ENCODE results near the gene ATP8B3. TPM values are rescaled to one million over a fixed set of nuclear protein-coding genes. Genes with fewer than 3 reads are reported as not detected.

ATP8B3 gene
- total RNA-seq, 1 donor from 2014 or later: 1.1 TPM

DNA sequence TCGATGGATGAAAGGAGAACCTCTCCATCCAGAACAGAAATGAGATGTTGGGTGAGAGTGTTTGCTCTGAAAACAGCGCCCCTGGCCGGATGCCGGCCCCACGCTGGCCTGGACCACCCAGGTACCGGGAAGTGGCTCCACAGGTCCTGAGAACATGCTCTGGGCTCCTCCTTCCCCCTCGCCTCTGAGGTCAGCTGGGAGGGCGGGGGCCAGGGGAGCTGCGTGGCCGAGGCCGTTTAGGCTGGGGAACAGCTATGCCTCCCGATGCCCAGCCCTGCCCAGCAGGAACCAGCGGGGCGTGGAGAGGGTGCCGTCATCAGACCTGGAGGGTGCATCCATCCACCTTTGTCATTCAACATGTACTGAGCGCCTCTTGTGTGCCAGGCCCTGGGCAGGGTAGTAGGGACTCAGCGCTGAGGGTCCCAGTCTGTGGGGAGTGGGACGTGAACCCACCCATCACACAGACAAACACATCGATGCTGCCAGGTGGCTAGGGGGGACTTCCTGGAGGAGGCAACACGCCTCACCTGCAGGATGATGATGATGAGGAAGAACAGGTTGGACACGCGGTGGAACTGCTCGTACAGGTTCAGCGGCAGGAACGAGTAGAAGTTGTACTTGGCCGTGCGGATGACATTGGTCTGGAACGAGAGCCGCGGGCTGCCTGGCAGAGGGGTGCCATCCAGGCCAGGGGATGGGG lies 4.2 kb downstream of the ATP8B3 start:
- H3K4me1 Mint-ChIP-seq: peaks cover 6% of the 10 kb centered on the region
- no peak overlapping the region for H3K27ac Mint-ChIP-seq (ENCODE audit: unreplicated experiment)
- peaks cover 11% of the 10 kb centered on the region for H3K27me3 Mint-ChIP-seq (ENCODE audit: low read depth)
- H3K36me3 Mint-ChIP-seq (ENCODE audit: low read depth): no peaks in the 10 kb centered on the region
- H3K9me3 Mint-ChIP-seq: no peaks in the 10 kb centered on the region
- no peak for DNase-seq (ENCODE audit: low read depth, low spot score)
- TF ChIP-seq, protein P1, sequence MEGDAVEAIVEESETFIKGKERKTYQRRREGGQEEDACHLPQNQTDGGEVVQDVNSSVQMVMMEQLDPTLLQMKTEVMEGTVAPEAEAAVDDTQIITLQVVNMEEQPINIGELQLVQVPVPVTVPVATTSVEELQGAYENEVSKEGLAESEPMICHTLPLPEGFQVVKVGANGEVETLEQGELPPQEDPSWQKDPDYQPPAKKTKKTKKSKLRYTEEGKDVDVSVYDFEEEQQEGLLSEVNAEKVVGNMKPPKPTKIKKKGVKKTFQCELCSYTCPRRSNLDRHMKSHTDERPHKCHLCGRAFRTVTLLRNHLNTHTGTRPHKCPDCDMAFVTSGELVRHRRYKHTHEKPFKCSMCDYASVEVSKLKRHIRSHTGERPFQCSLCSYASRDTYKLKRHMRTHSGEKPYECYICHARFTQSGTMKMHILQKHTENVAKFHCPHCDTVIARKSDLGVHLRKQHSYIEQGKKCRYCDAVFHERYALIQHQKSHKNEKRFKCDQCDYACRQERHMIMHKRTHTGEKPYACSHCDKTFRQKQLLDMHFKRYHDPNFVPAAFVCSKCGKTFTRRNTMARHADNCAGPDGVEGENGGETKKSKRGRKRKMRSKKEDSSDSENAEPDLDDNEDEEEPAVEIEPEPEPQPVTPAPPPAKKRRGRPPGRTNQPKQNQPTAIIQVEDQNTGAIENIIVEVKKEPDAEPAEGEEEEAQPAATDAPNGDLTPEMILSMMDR (conservative IDR thresholded peaks at IDR 0.05): no peak
- no peak overlapping the region for H3K4me3 Mint-ChIP-seq

- DNase-seq (ENCODE audit: low read depth, low spot score): no peak
- Mint-ChIP-seq H3K9me3 (no peaks in the 10 kb centered on the region), H3K36me3 (ENCODE audit: low read depth) (no peaks in the 10 kb centered on the region), H3K4me3 (no peak overlapping the region), H3K4me1 (no peaks in the 10 kb centered on the region), H3K27ac (ENCODE audit: unreplicated experiment) (no peak overlapping the region), H3K27me3 (ENCODE audit: low read depth) (peaks cover 6% of the 10 kb centered on the region)
- TF ChIP-seq, protein P1 (conservative IDR thresholded peaks at IDR 0.05): no peak
Observed at GRCh38 chr19:1807030-1807694, 4.9 kb downstream of the ATP8B3 start.

GRCh38 chr19:1806184-1807029 lies 5.7 kb downstream of the ATP8B3 start:
- H3K36me3 Mint-ChIP-seq (ENCODE audit: low read depth): no peaks in the 10 kb centered on the region
- H3K4me3 Mint-ChIP-seq: no peak overlapping the region
- peaks cover 6% of the 10 kb centered on the region for H3K27me3 Mint-ChIP-seq (ENCODE audit: low read depth)
- DNase-seq (ENCODE audit: low read depth, low spot score): no peak
- TF ChIP-seq, protein P1 (conservative IDR thresholded peaks at IDR 0.05): no peak
- no peaks in the 10 kb centered on the region for H3K4me1 Mint-ChIP-seq
- no peak overlapping the region for H3K27ac Mint-ChIP-seq (ENCODE audit: unreplicated experiment)
- no peaks in the 10 kb centered on the region for H3K9me3 Mint-ChIP-seq

DNA sequence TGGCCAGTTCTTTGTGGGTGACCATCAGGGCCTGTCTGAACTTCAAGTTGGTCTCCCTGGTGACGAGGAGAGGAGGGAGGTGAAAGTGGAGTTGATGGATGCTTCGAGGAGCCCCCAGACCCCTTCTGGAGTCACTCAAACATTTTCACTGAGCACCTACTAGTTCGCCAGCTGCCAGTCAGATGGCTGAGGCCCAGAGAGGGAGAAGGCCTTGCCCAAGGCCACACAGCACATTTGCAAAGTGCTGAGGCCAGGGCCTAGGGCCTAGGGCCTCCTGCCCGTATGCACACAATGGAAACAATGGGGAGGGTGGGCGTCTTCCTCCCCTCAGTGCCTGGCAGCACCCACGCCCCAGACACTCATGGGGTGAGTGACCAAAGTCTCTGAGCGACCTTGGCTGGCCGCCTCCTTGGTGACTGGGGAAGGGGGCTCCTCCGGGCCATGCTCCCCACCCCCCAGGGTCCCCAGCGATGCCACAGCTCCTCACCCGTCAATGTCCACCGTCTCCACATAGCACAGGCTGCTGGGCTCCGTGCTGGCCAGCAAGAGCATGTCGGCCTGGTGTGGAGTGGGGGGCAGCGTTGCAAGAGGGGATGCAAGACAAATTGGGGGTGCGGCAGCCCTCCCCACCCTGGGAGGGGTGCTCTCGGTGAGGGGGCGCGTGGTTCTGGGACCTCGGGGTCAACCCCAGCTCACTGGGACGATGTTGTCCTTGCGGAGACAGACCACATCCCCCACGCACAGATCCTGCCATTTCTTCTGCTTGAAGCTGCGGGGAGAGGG lies 6.5 kb downstream of the ATP8B3 start:
- TF ChIP-seq, protein P1 (conservative IDR thresholded peaks at IDR 0.05): no peak
- Mint-ChIP-seq H3K4me1 (no peaks in the 10 kb centered on the region), H3K27me3 (ENCODE audit: low read depth) (peaks cover 2% of the 10 kb centered on the region), H3K27ac (ENCODE audit: unreplicated experiment) (no peak overlapping the region), H3K36me3 (ENCODE audit: low read depth) (no peaks in the 10 kb centered on the region), H3K9me3 (no peaks in the 10 kb centered on the region), H3K4me3 (no peak overlapping the region)
- no peak for DNase-seq (ENCODE audit: low read depth, low spot score)

DNA sequence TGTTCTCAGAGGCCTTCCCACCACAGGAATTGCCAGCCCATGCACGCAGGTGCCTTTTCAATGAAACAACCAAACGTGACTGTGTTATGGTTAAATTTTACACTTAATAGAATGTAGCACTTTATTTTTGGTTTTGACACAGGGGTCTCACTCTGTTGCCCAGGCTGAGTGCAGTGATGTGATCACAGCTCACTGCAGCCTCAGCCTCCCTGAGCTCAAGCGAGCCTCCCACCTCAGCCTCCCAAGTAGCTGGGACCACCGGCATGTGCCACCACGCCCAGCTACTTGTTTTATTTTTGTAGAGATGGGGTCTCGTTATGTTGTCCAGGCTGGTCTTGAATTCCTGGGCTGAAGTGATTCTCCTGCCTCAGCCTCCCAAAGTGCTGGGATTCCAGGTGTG lies 7.2 kb downstream of the ATP8B3 start:
- Mint-ChIP-seq H3K9me3 (no peaks in the 10 kb centered on the region), H3K4me3 (no peak overlapping the region), H3K27me3 (ENCODE audit: low read depth) (peaks cover 3% of the 10 kb centered on the region), H3K36me3 (ENCODE audit: low read depth) (no peaks in the 10 kb centered on the region), H3K27ac (ENCODE audit: unreplicated experiment) (no peak overlapping the region), H3K4me1 (no peaks in the 10 kb centered on the region)
- TF ChIP-seq, protein P1 (conservative IDR thresholded peaks at IDR 0.05): no peak
- no peak for DNase-seq (ENCODE audit: low read depth, low spot score)
